ENCODE data around the gene RC3H2. TPM values are rescaled to one million over a fixed set of nuclear protein-coding genes. Genes with fewer than 3 reads are reported as not detected.

RC3H2 gene
- total RNA-seq, 1 experiment from 2014 or later: 57.6 TPM

GRCh38 chr9:122845116-122845515 is 60.0 kb downstream of the RC3H2 start:
- POLR2A ChIA-PET: no interaction called here
- BruUV-seq (replicated peaks): no TSS peak
- H3K4me3 ChIP-seq (ENCODE audit: low read depth in 2 of 2, low read length in 2 of 2): no peak overlapping the region
- TF ChIP-seq REST (IDR thresholded peaks at IDR 0.05; ENCODE audit: insufficient read depth in 1 of 2, low read depth in 2 of 2, low read length in 1 of 2) (no peak), POLR2AphosphoS5 (IDR thresholded peaks at IDR 0.05; ENCODE audit: low read depth, low read length) (no peak), TCF7L2 (IDR thresholded peaks at IDR 0.05; ENCODE audit: low read depth, low read length) (no peak), CTCF (IDR thresholded peaks at IDR 0.05) (no peak), SIN3A (IDR thresholded peaks at IDR 0.05; ENCODE audit: borderline replicate concordance, insufficient read depth, low read depth, low read length) (no peak)
- intact Hi-C loops (cut with micrococcal nuclease; ENCODE audit: unreplicated experiment) (no loop called here), in situ Hi-C loops (cut with HindIII; ENCODE audit: low pct_unique_long_range_greater_than_20kb, low sequenced_read_pairs) (no loop called here)
- no peak for DNase-seq (ENCODE audit: low read depth, low spot score)
- peaks cover 17% of the 10 kb centered on the region; the same call in 1 of the 2 replicates for H3K36me3 ChIP-seq (ENCODE audit: control insufficient read depth, insufficient read depth, low read length)
- ATAC-seq: no peak
- H3K9me3 ChIP-seq (ENCODE audit: control insufficient read depth, insufficient read depth, low read depth, low read length): no peaks in the 10 kb centered on the region
- H3K27me3 ChIP-seq (ENCODE audit: control insufficient read depth, insufficient read depth, low read length): no peaks in the 10 kb centered on the region
- no peaks in the 10 kb centered on the region for H3K4me1 ChIP-seq (ENCODE audit: control insufficient read depth, insufficient read depth, low read length)
- no peak overlapping the region for H3K27ac ChIP-seq (ENCODE audit: low read length)
- CTCF ChIA-PET: interaction anchor here (0.6 kb wide), 1 partner anchor 32 kb away, joined by 5 read pairs; no protein-coding TSS in a partner anchor

- ChIA-PET CTCF (no interaction called here), POLR2A (no interaction called here)
- H3K4me3 ChIP-seq (ENCODE audit: low read depth in 2 of 2, low read length in 2 of 2): no peak overlapping the region
- no peaks in the 10 kb centered on the region for H3K4me1 ChIP-seq (ENCODE audit: control insufficient read depth, insufficient read depth, low read length)
- H3K36me3 ChIP-seq (ENCODE audit: control insufficient read depth, insufficient read depth, low read length): peaks cover 16% of the 10 kb centered on the region; the same call in 1 of the 2 replicates
- TF ChIP-seq CTCF (IDR thresholded peaks at IDR 0.05): no peak
- TF ChIP-seq REST (IDR thresholded peaks at IDR 0.05; ENCODE audit: insufficient read depth in 1 of 2, low read depth in 2 of 2, low read length in 1 of 2): no peak
- no peak for TF ChIP-seq POLR2AphosphoS5 (IDR thresholded peaks at IDR 0.05; ENCODE audit: low read depth, low read length)
- H3K27ac ChIP-seq (ENCODE audit: low read length): no peak overlapping the region
- ATAC-seq: no peak
- no TSS peak for BruUV-seq (replicated peaks)
- H3K27me3 ChIP-seq (ENCODE audit: control insufficient read depth, insufficient read depth, low read length): no peaks in the 10 kb centered on the region
- intact Hi-C loops (cut with micrococcal nuclease; ENCODE audit: unreplicated experiment): no loop called here
- DNase-seq (ENCODE audit: low read depth, low spot score): no peak
- H3K9me3 ChIP-seq (ENCODE audit: control insufficient read depth, insufficient read depth, low read depth, low read length): no peaks in the 10 kb centered on the region
- in situ Hi-C loops (cut with HindIII; ENCODE audit: low pct_unique_long_range_greater_than_20kb, low sequenced_read_pairs): no loop called here
Measured at GRCh38 chr9:122844137-122844536, 61.0 kb downstream of the RC3H2 start.

All from Panc1 (cell line).